ENCODE data around the gene HPCA.

Gene HPCA

DNA sequence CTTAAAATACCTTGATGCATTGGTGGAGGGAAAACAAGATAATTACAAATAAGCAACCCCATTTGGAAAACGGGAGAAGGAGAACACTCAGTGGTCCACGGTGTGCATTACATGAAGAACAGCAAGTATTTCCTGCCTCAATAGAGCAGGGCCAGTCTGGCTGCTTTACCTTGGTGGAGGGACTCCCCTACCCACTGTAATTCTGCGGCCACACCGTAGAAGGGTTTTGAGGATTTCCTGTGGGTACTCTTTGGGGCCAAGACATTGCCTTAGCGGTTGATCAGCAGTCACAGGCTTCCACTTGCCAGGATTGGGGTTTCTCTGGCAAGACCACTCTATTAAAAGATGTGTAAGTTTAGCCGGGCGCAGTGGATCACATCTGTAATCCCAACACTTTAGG, 31.2 kb downstream of the HPCA start:
- DNase-seq (ENCODE audit: low read depth) = no peak
- H3K4me3 ChIP-seq (ENCODE audit: low read depth, low read length) = no peak overlapping the region
- TF ChIP-seq, protein P1, sequence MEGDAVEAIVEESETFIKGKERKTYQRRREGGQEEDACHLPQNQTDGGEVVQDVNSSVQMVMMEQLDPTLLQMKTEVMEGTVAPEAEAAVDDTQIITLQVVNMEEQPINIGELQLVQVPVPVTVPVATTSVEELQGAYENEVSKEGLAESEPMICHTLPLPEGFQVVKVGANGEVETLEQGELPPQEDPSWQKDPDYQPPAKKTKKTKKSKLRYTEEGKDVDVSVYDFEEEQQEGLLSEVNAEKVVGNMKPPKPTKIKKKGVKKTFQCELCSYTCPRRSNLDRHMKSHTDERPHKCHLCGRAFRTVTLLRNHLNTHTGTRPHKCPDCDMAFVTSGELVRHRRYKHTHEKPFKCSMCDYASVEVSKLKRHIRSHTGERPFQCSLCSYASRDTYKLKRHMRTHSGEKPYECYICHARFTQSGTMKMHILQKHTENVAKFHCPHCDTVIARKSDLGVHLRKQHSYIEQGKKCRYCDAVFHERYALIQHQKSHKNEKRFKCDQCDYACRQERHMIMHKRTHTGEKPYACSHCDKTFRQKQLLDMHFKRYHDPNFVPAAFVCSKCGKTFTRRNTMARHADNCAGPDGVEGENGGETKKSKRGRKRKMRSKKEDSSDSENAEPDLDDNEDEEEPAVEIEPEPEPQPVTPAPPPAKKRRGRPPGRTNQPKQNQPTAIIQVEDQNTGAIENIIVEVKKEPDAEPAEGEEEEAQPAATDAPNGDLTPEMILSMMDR (IDR thresholded peaks at IDR 0.05; ENCODE audit: control insufficient read depth, extremely low read depth, insufficient read depth) = no peak

DNA sequence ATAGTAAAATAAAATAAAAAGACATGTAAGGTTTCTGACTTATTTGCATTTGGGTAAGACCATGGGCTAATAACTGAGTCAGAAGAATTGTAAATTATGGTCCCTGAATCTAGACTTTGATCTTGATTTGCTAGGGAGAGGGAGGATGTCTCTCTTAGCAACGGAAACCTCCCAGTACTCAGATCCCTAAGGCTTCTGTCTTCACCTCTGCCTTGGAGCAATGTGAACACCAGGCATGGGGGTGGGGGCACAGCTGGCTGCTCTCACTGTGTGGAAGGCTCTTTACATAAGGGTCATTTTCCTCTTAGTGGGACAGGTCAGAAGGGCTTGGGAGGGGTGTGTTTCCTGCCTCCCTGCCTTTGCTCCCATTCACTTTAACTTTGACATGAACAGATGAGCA, 31.9 kb downstream of the HPCA start:
- DNase-seq (ENCODE audit: low read depth) = no peak
- TF ChIP-seq, protein P1 (IDR thresholded peaks at IDR 0.05; ENCODE audit: control insufficient read depth, extremely low read depth, insufficient read depth) = no peak
- H3K4me3 ChIP-seq (ENCODE audit: low read depth, low read length) = no peak overlapping the region

DNA sequence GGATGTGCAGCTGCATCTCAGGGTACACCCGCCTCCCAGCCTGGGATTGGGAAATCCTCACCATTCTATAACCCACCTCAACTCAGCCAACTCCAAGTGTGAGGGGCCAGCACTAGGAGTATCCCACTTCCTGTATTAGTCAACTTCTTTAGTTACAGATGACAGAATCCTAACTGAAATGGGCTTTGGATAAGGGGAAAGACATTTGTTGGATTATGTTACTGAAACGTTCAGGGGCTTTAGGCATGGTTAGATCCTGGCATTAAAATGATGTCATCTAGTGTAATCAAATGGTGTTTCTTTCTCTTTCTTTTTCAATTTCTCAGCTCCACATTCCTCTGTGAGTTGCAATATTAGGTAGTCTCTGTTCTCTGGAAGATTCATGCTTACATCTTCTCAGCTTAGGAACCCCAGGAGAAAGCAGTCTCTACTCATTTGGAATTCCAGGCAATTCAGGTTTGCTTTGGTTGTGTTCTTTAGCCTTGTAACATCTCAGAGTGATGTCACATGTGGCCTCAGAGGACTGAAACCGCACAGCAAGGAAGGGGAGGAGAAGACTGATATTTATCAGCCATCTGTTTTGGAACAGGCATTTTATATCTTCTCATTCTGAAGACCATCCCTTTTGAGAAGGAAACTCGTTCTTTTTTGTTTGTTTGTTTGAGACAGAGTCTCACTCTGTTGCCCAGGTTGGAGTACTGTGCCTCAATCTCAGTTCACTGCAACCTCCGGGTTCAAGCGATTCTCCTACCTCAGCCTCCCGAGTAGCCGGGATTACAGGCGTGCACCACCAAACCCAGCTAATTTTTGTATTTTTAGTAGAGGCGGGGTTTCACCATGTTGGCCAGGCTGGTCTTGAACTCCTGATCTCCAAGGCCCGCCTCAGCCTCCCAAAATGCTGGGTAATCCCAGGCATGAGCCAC, 33.8 kb downstream of the HPCA start:
- TF ChIP-seq, protein P1 (IDR thresholded peaks at IDR 0.05; ENCODE audit: control insufficient read depth, extremely low read depth, insufficient read depth) = no peak
- no peak for DNase-seq (ENCODE audit: low read depth)
- no peak overlapping the region for H3K4me3 ChIP-seq (ENCODE audit: low read depth, low read length)

DNA sequence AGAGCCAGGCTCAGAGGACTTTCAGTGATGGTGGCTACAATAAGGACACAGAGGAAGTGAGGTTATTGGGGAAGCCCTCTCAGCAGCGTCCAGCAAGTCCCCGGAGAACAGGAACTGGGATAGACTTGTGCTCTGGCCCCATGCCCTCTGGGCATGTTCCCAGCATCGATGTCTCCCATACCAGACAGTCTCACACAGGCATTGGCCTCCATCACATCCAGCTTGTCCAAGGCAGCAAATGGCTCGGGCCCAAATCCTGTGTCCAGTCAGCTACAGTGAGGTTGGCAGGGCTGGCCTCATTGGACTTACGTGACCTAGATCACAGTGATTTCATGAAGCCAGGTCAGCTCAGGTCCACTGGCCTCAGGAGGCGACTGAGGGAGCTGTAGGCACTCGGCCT, 34.5 kb downstream of the HPCA start:
- TF ChIP-seq, protein P1 (IDR thresholded peaks at IDR 0.05; ENCODE audit: control insufficient read depth, extremely low read depth, insufficient read depth) = no peak
- no peak for DNase-seq (ENCODE audit: low read depth)

DNA sequence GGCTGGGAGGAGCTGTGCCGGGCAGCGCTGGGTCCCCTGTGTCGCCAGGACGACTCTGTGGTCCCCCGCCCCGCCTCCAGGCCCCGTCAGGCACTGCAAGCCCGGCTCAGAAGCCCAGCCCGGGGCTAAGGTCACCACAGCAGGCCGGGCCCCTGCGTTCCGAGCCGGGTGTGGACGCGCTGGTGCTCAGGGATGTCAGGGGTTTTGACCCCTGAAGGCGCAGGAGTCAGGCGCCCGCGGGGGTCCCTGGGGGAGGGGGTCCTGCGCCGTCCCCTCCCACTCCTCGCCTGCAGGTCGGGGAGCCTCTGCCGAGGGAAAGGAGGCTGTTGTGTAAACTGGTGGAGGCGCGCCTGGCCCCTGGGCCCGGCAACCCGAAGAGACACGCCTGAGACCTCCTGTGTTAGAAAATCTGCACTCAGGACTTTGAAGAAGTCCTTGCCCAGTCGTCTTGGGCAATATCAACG, 38.6 kb downstream of the HPCA start:
- no peak for DNase-seq (ENCODE audit: low read depth)
- TF ChIP-seq, protein P1 (IDR thresholded peaks at IDR 0.05; ENCODE audit: control insufficient read depth, extremely low read depth, insufficient read depth) = no peak
- no peak overlapping the region for H3K4me3 ChIP-seq (ENCODE audit: low read depth, low read length)

More for the DNA sequence above, 34.5 kb downstream of the HPCA start:
- no peak overlapping the region for H3K4me3 ChIP-seq (ENCODE audit: low read depth, low read length)

DNA sequence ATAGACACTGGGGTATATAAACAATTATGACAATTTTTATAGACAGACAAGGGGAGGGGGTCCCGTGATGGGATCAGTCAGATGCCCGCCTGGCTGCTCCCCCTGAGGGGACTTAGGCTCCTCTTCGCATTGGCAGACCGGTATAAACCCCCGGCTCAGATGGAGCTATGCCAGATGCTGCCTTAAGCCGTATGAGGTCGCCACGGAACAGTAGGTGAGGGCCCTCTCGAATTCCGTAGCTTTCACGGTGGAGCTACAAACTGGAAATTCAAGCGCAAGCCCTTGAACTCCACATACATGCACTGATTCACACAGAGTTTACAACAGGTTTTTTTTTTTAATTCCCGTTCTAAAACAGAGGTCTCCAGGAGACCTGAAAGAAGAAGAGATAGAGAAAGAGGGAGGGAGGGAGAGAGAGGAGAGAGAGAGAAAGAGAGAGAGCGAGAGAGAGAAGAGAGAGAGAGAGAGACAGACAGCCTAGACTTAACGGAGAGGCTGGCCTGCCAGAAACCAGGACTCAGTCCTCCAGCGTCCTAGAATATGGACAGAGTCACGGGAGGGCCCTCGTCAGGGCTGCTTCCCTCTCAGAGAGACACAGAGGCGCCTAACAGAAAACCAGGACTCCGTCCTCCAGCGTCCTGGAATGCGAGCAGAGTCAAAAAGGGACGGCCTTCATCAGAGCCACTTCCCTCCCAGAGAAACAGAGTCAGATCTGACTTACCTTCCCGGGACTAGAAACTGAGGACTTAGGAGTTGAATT, 39.3 kb downstream of the HPCA start:
- H3K4me3 ChIP-seq (ENCODE audit: low read depth, low read length) = no peak overlapping the region
- DNase-seq (ENCODE audit: low read depth) = no peak
- TF ChIP-seq, protein P1 (IDR thresholded peaks at IDR 0.05; ENCODE audit: control insufficient read depth, extremely low read depth, insufficient read depth) = no peak

All from LNCaP clone FGC (cell line).